Suppressor macrophage treated with lipopolysaccharide for 4 hours (primary cell): ENCODE results near the gene SERPINB2.

ENCODE experiments used
- DNase-seq: peaks from one replicate; pipeline ENCODE4 v3.0.0-alpha.2; 2020

SERPINB2 gene

GRCh38 chr18:63887424-63887823, at the start of gene SERPINB2:
Gene SERPINB2, plus strand, starts transcription at chr18:63887705. Its CDS starts 3,740 bp downstream, at chr18:63891445.
- DNase-seq = peak; percentile 74

- DNase-seq = no peak
Observed at GRCh38 chr18:63843008-63843407, 44.5 kb upstream of the SERPINB2 start.

- DNase-seq = peak; percentile 53
Observed at GRCh38 chr18:63844254-63844653, 43.3 kb upstream of the SERPINB2 start.

GRCh38 chr18:63848159-63848558, 39.3 kb upstream of the SERPINB2 start:
- DNase-seq = peak; percentile 62

- DNase-seq = peak; percentile 57
Observed at GRCh38 chr18:63850020-63850419, 37.5 kb upstream of the SERPINB2 start.

GRCh38 chr18:63850636-63851035, 36.9 kb upstream of the SERPINB2 start:
- no peak for DNase-seq

- DNase-seq = no peak
Observed at GRCh38 chr18:63858456-63858855, 29.0 kb upstream of the SERPINB2 start.

- DNase-seq = peak; percentile 18
Observed at GRCh38 chr18:63859781-63860475, 27.6 kb upstream of the SERPINB2 start.

- DNase-seq = no peak
Observed at GRCh38 chr18:63860531-63860930, 27.0 kb upstream of the SERPINB2 start.

- no peak for DNase-seq
Observed at GRCh38 chr18:63867368-63868125, 20.0 kb upstream of the SERPINB2 start.

GRCh38 chr18:63868546-63868945, 19.0 kb upstream of the SERPINB2 start:
- DNase-seq = no peak

GRCh38 chr18:63869374-63869773, 18.1 kb upstream of the SERPINB2 start:
- DNase-seq = peak; percentile 82

- DNase-seq = peak; percentile 57
Observed at GRCh38 chr18:63869851-63870250, 17.7 kb upstream of the SERPINB2 start.

- DNase-seq = no peak
Observed at GRCh38 chr18:63871836-63872235, 15.7 kb upstream of the SERPINB2 start.

- no peak for DNase-seq
Observed at GRCh38 chr18:63872586-63872985, 14.9 kb upstream of the SERPINB2 start.

GRCh38 chr18:63878343-63878742, 9.2 kb upstream of the SERPINB2 start:
- DNase-seq = peak; percentile 52

- no peak for DNase-seq
Observed at GRCh38 chr18:63878925-63879324, 8.6 kb upstream of the SERPINB2 start.

- DNase-seq = peak; percentile 73
Observed at GRCh38 chr18:63879709-63880108, 7.8 kb upstream of the SERPINB2 start.

- DNase-seq = peak; percentile 51
Observed at GRCh38 chr18:63881851-63882250, 5.7 kb upstream of the SERPINB2 start.

GRCh38 chr18:63882333-63883141, 5.0 kb upstream of the SERPINB2 start:
- peak; percentile 35 for DNase-seq

- no peak for DNase-seq
Observed at GRCh38 chr18:63883617-63884016, 3.9 kb upstream of the SERPINB2 start.

- DNase-seq = peak; percentile 31
Observed at GRCh38 chr18:63888470-63889190, 1.1 kb downstream of the SERPINB2 start.

GRCh38 chr18:63889626-63890025, 2.1 kb downstream of the SERPINB2 start:
- DNase-seq = peak; percentile 51
